RWPE1 (cell line): Measurements from ENCODE around the gene SLC25A26.

Source experiments
- CTCF ChIA-PET: fragments of 350-600 bp; sonication (Branson Sonifier 250); formaldehyde crosslinking; extraction: SDS; loops from one replicate; lab custom pipeline; 2021; lab: Yijun Ruan, JAX
- POLR2A ChIA-PET: fragments of 400-600 bp; formaldehyde crosslinking; extraction: SDS; loops from one replicate; lab custom pipeline; 2020; ENCODE audit warnings: antibody characterized with exemption; ENCODE audit not compliant: low non-redundant PET; lab: Yijun Ruan, JAX
- DNase-seq: peaks from one replicate; pipeline ENCODE4 v3.0.0; 2012; ENCODE audit warnings: low spot score
- H3K27ac ChIP-seq: fragments of 450-650 bp; 2 replicates; pipeline ENCODE4 v1.5.1; 2017
- CTCF ChIP-seq: fragments of 450-650 bp; conservative IDR thresholded peaks from 2 replicates; pipeline ENCODE4 v1.5.1; 2017; ENCODE audit warnings: low read depth, mild to moderate bottlenecking

SLC25A26 gene

DNA sequence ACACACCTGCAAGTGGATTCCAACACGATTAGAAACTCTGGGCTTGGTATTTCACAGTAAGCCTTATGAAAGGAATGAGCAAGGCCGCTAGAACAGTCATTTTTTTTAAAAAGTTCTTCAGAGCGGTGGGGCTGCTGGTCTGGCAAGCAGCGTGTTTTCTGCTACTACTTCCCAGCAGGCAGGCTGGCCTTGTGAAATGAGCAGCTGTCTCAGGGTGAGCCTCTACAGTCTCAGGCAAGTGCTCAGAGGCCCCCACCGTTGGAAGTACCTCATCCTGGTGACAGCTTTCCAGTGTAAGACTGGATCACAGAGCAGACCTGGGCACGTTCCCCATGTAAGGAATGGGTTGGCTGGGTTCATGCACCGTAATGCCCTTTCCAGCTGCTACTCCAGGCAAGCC is 160.8 kb downstream of the SLC25A26 start:
- no peak for DNase-seq
- POLR2A ChIA-PET = no interaction called here
- CTCF ChIA-PET = no interaction called here
- H3K27ac ChIP-seq = no peak overlapping the region
- TF ChIP-seq CTCF = no peak

GRCh38 chr3:66382142-66382541 is 161.3 kb downstream of the SLC25A26 start:
- ChIA-PET CTCF (no interaction called here), POLR2A (no interaction called here)
- H3K27ac ChIP-seq = no peak overlapping the region
- TF ChIP-seq CTCF = no peak
- no peak for DNase-seq

DNA sequence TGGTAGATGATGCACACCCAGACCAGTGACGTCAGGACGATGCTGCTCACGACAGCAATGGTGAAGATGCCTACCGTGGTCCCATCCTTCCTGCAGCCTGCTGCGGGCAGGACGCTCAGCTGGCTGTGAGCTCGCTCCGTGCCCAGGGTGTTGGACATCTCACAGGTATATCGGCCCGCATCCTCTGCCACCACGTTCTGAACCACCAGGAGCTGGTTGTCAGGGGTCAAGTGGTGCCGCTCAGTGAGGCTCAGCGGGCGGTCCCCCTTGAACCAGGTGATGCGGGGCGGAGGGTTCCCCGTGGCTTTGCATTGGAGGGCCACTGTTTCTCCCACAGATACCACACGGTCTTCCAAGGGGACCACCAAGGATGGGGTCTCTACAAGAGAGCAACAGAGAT is 162.2 kb downstream of the SLC25A26 start:
- ChIA-PET CTCF (no interaction called here), POLR2A (no interaction called here)
- no peak for DNase-seq
- TF ChIP-seq CTCF = no peak
- no peak overlapping the region for H3K27ac ChIP-seq

- CTCF ChIA-PET = no interaction called here
Measured at GRCh38 chr3:66383998-66384745, 163.4 kb downstream of the SLC25A26 start.

DNA sequence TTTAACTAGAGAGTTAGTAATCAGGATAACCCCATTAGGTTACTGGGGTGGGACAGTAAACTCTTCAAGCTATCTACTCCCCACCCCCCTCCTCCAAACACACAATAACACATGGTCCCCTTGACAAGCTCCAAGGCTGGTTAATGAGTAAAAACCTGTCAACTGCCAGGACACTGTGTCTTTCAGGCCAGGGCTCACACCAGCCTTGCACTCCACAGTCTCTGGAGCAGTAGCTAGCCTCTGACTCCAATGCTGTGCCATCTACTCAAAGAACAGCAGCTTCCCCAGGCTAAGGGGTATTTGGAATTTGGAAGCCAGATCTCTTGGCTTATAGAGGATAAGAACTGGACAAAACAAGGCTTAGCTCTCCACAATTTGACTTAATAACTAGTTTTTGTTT is 164.3 kb downstream of the SLC25A26 start:
- TF ChIP-seq CTCF = no peak
- ChIA-PET CTCF (no interaction called here), POLR2A (no interaction called here)
- no peak for DNase-seq
- no peak overlapping the region for H3K27ac ChIP-seq

More at GRCh38 chr3:66383998-66384745, 163.4 kb downstream of the SLC25A26 start:
- H3K27ac ChIP-seq = no peak overlapping the region
- no peak for DNase-seq
- POLR2A ChIA-PET = no interaction called here
- TF ChIP-seq CTCF = no peak

- no peak for DNase-seq
- ChIA-PET POLR2A (no interaction called here), CTCF (no interaction called here)
- H3K27ac ChIP-seq = no peak overlapping the region
- no peak for TF ChIP-seq CTCF
Measured at GRCh38 chr3:66386011-66386924, 165.5 kb downstream of the SLC25A26 start.
